Measurements from ENCODE around the gene SRXN1. TPM values are rescaled to one million over a fixed set of nuclear protein-coding genes. Genes with fewer than 3 reads are reported as not detected.

SRXN1 gene
- polyA plus RNA-seq, 5 donors: 5.9 to 8.0 (median 6.6) TPM

- no peak for DNase-seq
These were observed 15.4 kb downstream of the SRXN1 start for GRCh38 chr20:637559-637958.

- no peak for DNase-seq
These were observed 17.1 kb downstream of the SRXN1 start for GRCh38 chr20:635893-636338.

GRCh38 chr20:635028-635892, 17.7 kb downstream of the SRXN1 start:
- no peak for DNase-seq

GRCh38 chr20:634148-634925, 18.7 kb downstream of the SRXN1 start:
- no peak for DNase-seq

GRCh38 chr20:631101-631500, 21.9 kb downstream of the SRXN1 start:
- DNase-seq: no peak

GRCh38 chr20:626579-626978, 26.4 kb downstream of the SRXN1 start:
- DNase-seq: no peak

- DNase-seq: no peak
These were observed 27.6 kb downstream of the SRXN1 start for GRCh38 chr20:625360-625932.

GRCh38 chr20:623704-624103, 29.3 kb downstream of the SRXN1 start:
- no peak for DNase-seq

- DNase-seq: no peak
These were observed 30.0 kb downstream of the SRXN1 start for GRCh38 chr20:623021-623420.

GRCh38 chr20:622161-622560, 30.8 kb downstream of the SRXN1 start:
- no peak for DNase-seq

- no peak for DNase-seq
These were observed 31.8 kb downstream of the SRXN1 start for GRCh38 chr20:621125-621756.

- no peak for DNase-seq
These were observed 32.8 kb downstream of the SRXN1 start for GRCh38 chr20:620246-620645.

GRCh38 chr20:618980-619379, 34.0 kb downstream of the SRXN1 start:
- no peak for DNase-seq

- DNase-seq: no peak
These were observed 34.9 kb downstream of the SRXN1 start for GRCh38 chr20:617934-618690.

GRCh38 chr20:615514-615913, 37.5 kb downstream of the SRXN1 start:
- no peak for DNase-seq

GRCh38 chr20:611843-612185, 41.2 kb downstream of the SRXN1 start:
- DNase-seq: no peak

- no peak for DNase-seq
These were observed 41.8 kb downstream of the SRXN1 start for GRCh38 chr20:611047-611842.

- DNase-seq: peak; percentile 25 to 36
These were observed 42.6 kb downstream of the SRXN1 start, which contains the start of gene TCF15 for GRCh38 chr20:610130-611046. TCF15 (minus strand) TSS chr20:610309; CDS start chr20:610237, 72 bp downstream.

GRCh38 chr20:609371-609964, 43.5 kb downstream of the SRXN1 start:
- DNase-seq: no peak
